Measurements from ENCODE around the gene FBXL19. TPM values are rescaled to one million over a fixed set of nuclear protein-coding genes. Genes with fewer than 3 reads are reported as not detected.
A peak's percentile ranks its signal among the peaks of the same experiment; 100 is the strongest.

The FBXL19 gene
- total RNA-seq, 1 donor = 5.4 TPM

GRCh38 chr16:30892670-30893416, 30.5 kb upstream of the FBXL19 start:
- Histone ChIP-seq H3K4me3 (ENCODE audit: low read length) (peak overlapping the region; percentile 58), H3K4me1 (ENCODE audit: insufficient read depth, low read length) (peaks cover 41% of the 10 kb centered on the region), H3K9me3 (ENCODE audit: low read depth, low read length) (no peaks in the 10 kb centered on the region), H3K27me3 (ENCODE audit: insufficient read depth, low read length) (no peaks in the 10 kb centered on the region)

- Histone ChIP-seq H3K4me3 (ENCODE audit: low read length) (peak overlapping the region; percentile 58), H3K9me3 (ENCODE audit: low read depth, low read length) (no peaks in the 10 kb centered on the region), H3K4me1 (ENCODE audit: insufficient read depth, low read length) (peaks cover 42% of the 10 kb centered on the region), H3K27me3 (ENCODE audit: insufficient read depth, low read length) (no peaks in the 10 kb centered on the region)
Measured at GRCh38 chr16:30893417-30893743, 30.0 kb upstream of the FBXL19 start.

GRCh38 chr16:30893744-30894539, 29.4 kb upstream of the FBXL19 start, which contains the start of gene BCL7C:
BCL7C (minus strand) TSS chr16:30894077; CDS start chr16:30893944, 133 bp downstream.
- Histone ChIP-seq H3K9me3 (ENCODE audit: low read depth, low read length) (no peaks in the 10 kb centered on the region), H3K27me3 (ENCODE audit: insufficient read depth, low read length) (no peaks in the 10 kb centered on the region)

GRCh38 chr16:30894540-30895368, 28.6 kb upstream of the FBXL19 start:
- Histone ChIP-seq H3K27me3 (ENCODE audit: insufficient read depth, low read length) (no peaks in the 10 kb centered on the region), H3K4me1 (ENCODE audit: insufficient read depth, low read length) (peaks cover 42% of the 10 kb centered on the region), H3K4me3 (ENCODE audit: low read length) (peak overlapping the region; percentile 58), H3K9me3 (ENCODE audit: low read depth, low read length) (no peaks in the 10 kb centered on the region)

More at GRCh38 chr16:30893744-30894539, 29.4 kb upstream of the FBXL19 start, which contains the start of gene BCL7C:
- Histone ChIP-seq H3K4me1 (ENCODE audit: insufficient read depth, low read length) (peaks cover 42% of the 10 kb centered on the region), H3K4me3 (ENCODE audit: low read length) (peak within 1 kb of the TSS; percentile 58)

GRCh38 chr16:30895627-30896260, 27.6 kb upstream of the FBXL19 start:
- Histone ChIP-seq H3K9me3 (ENCODE audit: low read depth, low read length) (no peaks in the 10 kb centered on the region), H3K27me3 (ENCODE audit: insufficient read depth, low read length) (no peaks in the 10 kb centered on the region), H3K4me3 (ENCODE audit: low read length) (no peak overlapping the region), H3K4me1 (ENCODE audit: insufficient read depth, low read length) (peaks cover 43% of the 10 kb centered on the region)

GRCh38 chr16:30896261-30896888, 27.0 kb upstream of the FBXL19 start, which contains the start of gene CTF1:
CTF1 (plus strand) TSS chr16:30896614; CDS start chr16:30896644, 30 bp downstream.
- H3K4me3 ChIP-seq (ENCODE audit: low read length) = peak within 1 kb of the TSS; percentile 29
- H3K4me1 ChIP-seq (ENCODE audit: insufficient read depth, low read length) = peaks cover 50% of the 10 kb centered on the region
- no peaks in the 10 kb centered on the region for H3K9me3 ChIP-seq (ENCODE audit: low read depth, low read length)
- H3K27me3 ChIP-seq (ENCODE audit: insufficient read depth, low read length) = no peaks in the 10 kb centered on the region

- H3K4me1 ChIP-seq (ENCODE audit: insufficient read depth, low read length) = peaks cover 55% of the 10 kb centered on the region
- no peaks in the 10 kb centered on the region for H3K27me3 ChIP-seq (ENCODE audit: insufficient read depth, low read length)
- H3K4me3 ChIP-seq (ENCODE audit: low read length) = peak overlapping the region; percentile 29
- H3K9me3 ChIP-seq (ENCODE audit: low read depth, low read length) = no peaks in the 10 kb centered on the region
Measured at GRCh38 chr16:30896889-30897733, 26.3 kb upstream of the FBXL19 start.

GRCh38 chr16:30899794-30900193, 23.6 kb upstream of the FBXL19 start:
- H3K4me3 ChIP-seq (ENCODE audit: low read length) = no peak overlapping the region
- H3K27me3 ChIP-seq (ENCODE audit: insufficient read depth, low read length) = no peaks in the 10 kb centered on the region
- H3K9me3 ChIP-seq (ENCODE audit: low read depth, low read length) = no peaks in the 10 kb centered on the region
- peaks cover 58% of the 10 kb centered on the region for H3K4me1 ChIP-seq (ENCODE audit: insufficient read depth, low read length)

- Histone ChIP-seq H3K4me3 (ENCODE audit: low read length) (no peak overlapping the region), H3K9me3 (ENCODE audit: low read depth, low read length) (no peaks in the 10 kb centered on the region), H3K27me3 (ENCODE audit: insufficient read depth, low read length) (no peaks in the 10 kb centered on the region), H3K4me1 (ENCODE audit: insufficient read depth, low read length) (peaks cover 60% of the 10 kb centered on the region)
Measured at GRCh38 chr16:30900588-30900987, 22.8 kb upstream of the FBXL19 start.

GRCh38 chr16:30901201-30902028, 22.0 kb upstream of the FBXL19 start:
- Histone ChIP-seq H3K4me3 (ENCODE audit: low read length) (peak overlapping the region; percentile 52), H3K9me3 (ENCODE audit: low read depth, low read length) (no peaks in the 10 kb centered on the region), H3K27me3 (ENCODE audit: insufficient read depth, low read length) (no peaks in the 10 kb centered on the region), H3K4me1 (ENCODE audit: insufficient read depth, low read length) (peaks cover 54% of the 10 kb centered on the region)

- Histone ChIP-seq H3K27me3 (ENCODE audit: insufficient read depth, low read length) (no peaks in the 10 kb centered on the region), H3K9me3 (ENCODE audit: low read depth, low read length) (no peaks in the 10 kb centered on the region), H3K4me1 (ENCODE audit: insufficient read depth, low read length) (peaks cover 47% of the 10 kb centered on the region), H3K4me3 (ENCODE audit: low read length) (peak overlapping the region; percentile 52)
Measured at GRCh38 chr16:30902029-30902972, 21.1 kb upstream of the FBXL19 start.

GRCh38 chr16:30903002-30903401, 20.4 kb upstream of the FBXL19 start:
- H3K9me3 ChIP-seq (ENCODE audit: low read depth, low read length) = no peaks in the 10 kb centered on the region
- H3K4me1 ChIP-seq (ENCODE audit: insufficient read depth, low read length) = peaks cover 40% of the 10 kb centered on the region
- no peak overlapping the region for H3K4me3 ChIP-seq (ENCODE audit: low read length)
- H3K27me3 ChIP-seq (ENCODE audit: insufficient read depth, low read length) = no peaks in the 10 kb centered on the region
